Gastrocnemius medialis (tissue), 4 donors: ENCODE measurements around the gene HIPK2. TPM values are rescaled to one million over a fixed set of nuclear protein-coding genes. Genes with fewer than 3 reads are reported as not detected.

Source experiments
- ATAC-seq, 2 donors: fragments of 150-250 bp; one replicate each; pipeline ENCODE4 v1.9.1; 2016
- DNase-seq, 2 donors: peaks; one replicate each; pipeline ENCODE4 v3.0.0-alpha.2; 2019
- H3K27ac ChIP-seq, 4 donors: fragments of 200-600 bp; sonication (generic); 1 replicate in 1 of 4; 2 replicates in 3 of 4; pipeline ENCODE4 v1.5.1; 2016 to 2018; ENCODE audit warnings: mild to moderate bottlenecking in 2 of 4, moderate library complexity in 1 of 4
- H3K27me3 ChIP-seq, 3 donors: fragments of 200-600 bp; sonication (generic) in 2 of 3; 1 replicate in 1 of 3; 2 replicates in 2 of 3; pipeline versions ENCODE4 v1.5.1 to v1.6.0; 2016 to 2019; ENCODE audit warnings: mild to moderate bottlenecking in 1 of 3, moderate library complexity in 1 of 3
- H3K36me3 ChIP-seq, 2 donors: fragments of 200-600 bp; sonication (generic) in 1 of 2; one replicate each; pipeline ENCODE4 v1.5.1; 2017 to 2018
- H3K4me1 ChIP-seq, 2 donors: fragments of 200-600 bp; sonication (generic) in 1 of 2; one replicate each; pipeline ENCODE4 v1.5.1; 2016 to 2017; ENCODE audit warnings: mild to moderate bottlenecking in 2 of 2
- H3K4me3 ChIP-seq, 4 donors: fragments of 200-600 bp; sonication (generic) in 3 of 4; 1 replicate in 1 of 4; 2 replicates in 3 of 4; pipeline ENCODE4 v1.5.1; 2016 to 2019; ENCODE audit warnings: mild to moderate bottlenecking in 2 of 4
- H3K9me3 ChIP-seq, 3 donors: fragments of 200-600 bp; sonication (generic) in 2 of 3; 1 replicate in 1 of 3; 2 replicates in 2 of 3; pipeline ENCODE4 v1.5.1; 2016 to 2019
- POLR2A ChIP-seq, 2 donors: fragments of 450-650 bp; IDR thresholded peaks; one replicate each; pipeline ENCODE4 v1.6.1; 2017; ENCODE audit warnings: antibody characterized with exemption in 2 of 2, mild to moderate bottlenecking in 2 of 2, moderate library complexity in 2 of 2
- in situ Hi-C, 4 donors: fragments of 200-750 bp; cut with MboI; loops; one replicate each; pipeline versions ENCODE4 v1.15.0 to v1.8.0; 2017; ENCODE audit warnings: low sequenced_read_pairs in 4 of 4
- intact Hi-C: fragments of 100-400 bp; cut with DNase I; formaldehyde crosslinking; loops from one replicate; pipeline ENCODE4 v1.15.1; 2023; ENCODE audit warnings: low total_unique reads
- total RNA-seq, 4 donors: library from RNA; depleted of rRNA; stranded (reverse); fragments of >200 nt; gene quantifications; one replicate each; pipeline versions ENCODE4 v1.1.0 to v1.2.3, GENCODE V29; 2016
- TF ChIP-seq, protein P1 (sequence below), 5 experiments: fragments of 450-650 bp in 3 of 5; fragments of 200-600 bp in 2 of 5; sonication (generic) in 2 of 5; IDR thresholded peaks in 4 of 5; conservative IDR thresholded peaks in 1 of 5; 1 replicate in 4 of 5; 2 replicates in 1 of 5; pipeline ENCODE4 v1.5.1; 2016 to 2019; ENCODE audit warnings: antibody characterized with exemption in 5 of 5, mild to moderate bottlenecking in 3 of 5, moderate library complexity in 3 of 5

Gene HIPK2
- total RNA-seq, 4 donors from 2014 or later = 30.5 to 77.4 (median 58.9) TPM

DNA sequence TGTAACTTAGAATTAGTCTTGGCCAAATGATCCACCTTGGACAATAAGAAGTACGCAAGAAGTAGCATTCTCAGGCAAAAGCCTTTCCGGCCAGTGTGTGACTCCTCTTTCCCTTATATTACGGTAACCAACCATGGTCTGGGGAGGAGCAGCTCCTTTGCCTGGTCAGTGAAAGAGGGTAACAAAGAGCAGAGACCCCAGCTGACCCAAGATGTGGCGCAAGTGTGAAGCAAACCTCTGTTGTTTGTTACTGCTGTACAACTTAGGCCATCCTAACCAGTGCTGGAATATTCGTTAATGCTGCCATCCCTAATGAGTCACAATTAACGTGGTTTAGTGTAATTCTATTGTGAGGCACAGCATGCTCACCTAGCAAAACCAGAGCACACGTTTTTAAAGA lies 44.0 kb downstream of the HIPK2 start:
- no peaks in the 10 kb centered on the region for H3K36me3 ChIP-seq
- H3K9me3 ChIP-seq = no peaks in the 10 kb centered on the region
- in situ Hi-C loops = loop anchor here in 1 of 4 donors (25.0 kb wide), 1 partner anchor 496 kb away; the partner anchor contains the start of gene UBN2
- DNase-seq = no peak
- TF ChIP-seq POLR2A (IDR thresholded peaks at IDR 0.05) = no peak
- TF ChIP-seq, protein P1, sequence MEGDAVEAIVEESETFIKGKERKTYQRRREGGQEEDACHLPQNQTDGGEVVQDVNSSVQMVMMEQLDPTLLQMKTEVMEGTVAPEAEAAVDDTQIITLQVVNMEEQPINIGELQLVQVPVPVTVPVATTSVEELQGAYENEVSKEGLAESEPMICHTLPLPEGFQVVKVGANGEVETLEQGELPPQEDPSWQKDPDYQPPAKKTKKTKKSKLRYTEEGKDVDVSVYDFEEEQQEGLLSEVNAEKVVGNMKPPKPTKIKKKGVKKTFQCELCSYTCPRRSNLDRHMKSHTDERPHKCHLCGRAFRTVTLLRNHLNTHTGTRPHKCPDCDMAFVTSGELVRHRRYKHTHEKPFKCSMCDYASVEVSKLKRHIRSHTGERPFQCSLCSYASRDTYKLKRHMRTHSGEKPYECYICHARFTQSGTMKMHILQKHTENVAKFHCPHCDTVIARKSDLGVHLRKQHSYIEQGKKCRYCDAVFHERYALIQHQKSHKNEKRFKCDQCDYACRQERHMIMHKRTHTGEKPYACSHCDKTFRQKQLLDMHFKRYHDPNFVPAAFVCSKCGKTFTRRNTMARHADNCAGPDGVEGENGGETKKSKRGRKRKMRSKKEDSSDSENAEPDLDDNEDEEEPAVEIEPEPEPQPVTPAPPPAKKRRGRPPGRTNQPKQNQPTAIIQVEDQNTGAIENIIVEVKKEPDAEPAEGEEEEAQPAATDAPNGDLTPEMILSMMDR (IDR thresholded peaks at IDR 0.05 in 4 of 5, conservative IDR thresholded peaks at IDR 0.05 in 1 of 5) = no peak
- H3K27me3 ChIP-seq = no peaks in the 10 kb centered on the region
- H3K4me1 ChIP-seq = peaks cover 79 to 85% of the 10 kb centered on the region in 2 donors
- intact Hi-C loops = loop anchor here (5.0 kb wide), 2 partner anchors 41 to 86 kb away; no protein-coding TSS in a partner anchor
- no peak overlapping the region for H3K4me3 ChIP-seq
- no peak for ATAC-seq
- H3K27ac ChIP-seq = peak overlapping the region; percentile 91 to 93 (median 92)

DNA sequence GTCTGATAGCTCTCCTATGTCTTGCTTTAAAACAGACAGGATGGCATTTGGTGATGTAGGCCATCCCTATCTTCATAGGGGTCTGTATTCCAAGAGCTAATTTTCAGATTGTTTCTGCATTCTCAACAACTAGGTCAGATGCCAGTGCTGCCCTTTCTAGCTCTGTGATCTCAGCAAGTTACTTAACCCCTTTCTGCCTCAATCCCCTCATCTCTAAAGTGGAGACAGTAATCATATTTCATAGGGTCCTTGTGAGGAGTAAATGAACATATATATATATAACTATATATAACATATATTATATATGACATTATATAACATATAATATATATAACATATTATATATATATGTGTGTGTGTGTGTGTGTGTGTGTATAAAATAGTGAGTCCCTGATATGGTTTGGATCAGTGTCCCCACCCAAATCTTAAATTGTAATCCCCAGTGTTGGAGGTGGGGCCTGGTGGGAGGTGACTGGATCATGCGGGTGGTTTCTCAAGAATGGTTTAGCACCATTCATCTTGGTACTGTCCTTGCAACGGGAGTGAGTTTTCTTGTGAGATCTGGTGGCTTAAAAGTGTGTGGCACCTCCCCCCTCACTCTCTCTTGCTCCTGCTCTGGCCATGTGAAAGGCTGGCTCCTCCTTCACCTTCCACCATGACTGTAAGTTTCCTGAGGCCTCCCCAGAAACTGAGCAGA lies 45.2 kb downstream of the HIPK2 start:
- Histone ChIP-seq H3K4me1 (peaks cover 68 to 74% of the 10 kb centered on the region in 2 donors), H3K36me3 (no peaks in the 10 kb centered on the region), H3K27me3 (no peaks in the 10 kb centered on the region), H3K27ac (peak overlapping the region; percentile 91 to 93 (median 92)), H3K4me3 (peak overlapping the region in 2 of 4 donors; percentile 24 to 33), H3K9me3 (no peaks in the 10 kb centered on the region)
- peak in 1 of 2 donors; percentile 4 for TF ChIP-seq POLR2A (IDR thresholded peaks at IDR 0.05)
- TF ChIP-seq, protein P1 (IDR thresholded peaks at IDR 0.05 in 4 of 5, conservative IDR thresholded peaks at IDR 0.05 in 1 of 5) = no peak
- ATAC-seq = peak; percentile 29 to 47
- in situ Hi-C loops (loop anchor here in 1 of 4 donors (25.0 kb wide), 1 partner anchor 495 kb away; the partner anchor contains the start of gene UBN2), intact Hi-C loops (loop anchor here (5.0 kb wide), 2 partner anchors 40 to 85 kb away; no protein-coding TSS in a partner anchor)
- DNase-seq = no peak

DNA sequence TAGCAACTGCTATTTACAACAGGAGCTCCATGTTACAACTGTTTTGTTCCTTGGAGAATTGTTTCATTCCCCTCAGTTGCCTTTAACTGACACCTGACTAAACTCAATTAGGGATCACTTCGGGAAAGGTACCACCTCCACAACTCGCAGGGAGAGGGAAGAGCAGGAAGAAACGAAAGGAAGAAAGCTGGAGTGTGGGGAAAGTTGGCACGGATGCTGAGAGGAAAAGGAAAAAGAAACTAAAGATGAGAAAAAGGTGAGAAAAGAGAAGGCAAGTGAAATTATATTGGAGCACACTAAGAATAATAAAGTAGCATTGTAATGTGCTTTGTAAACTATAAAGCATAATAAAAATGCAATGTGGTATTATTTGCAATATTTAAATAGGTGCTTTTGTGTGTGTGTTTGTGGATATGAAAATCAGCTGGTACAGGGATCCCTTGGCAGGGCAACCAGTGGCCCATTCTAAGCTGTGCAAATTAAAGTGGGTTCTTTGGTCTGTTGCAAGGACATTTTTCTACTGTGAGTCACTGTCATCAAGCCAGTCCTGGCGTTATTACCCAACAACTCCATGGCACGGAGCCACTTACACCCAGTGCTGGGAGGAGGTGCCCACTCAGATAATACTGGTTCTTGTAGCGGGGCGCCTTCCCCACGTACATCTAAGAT lies 45.9 kb downstream of the HIPK2 start:
- ATAC-seq (peak; percentile 83 to 86), DNase-seq (peak; percentile 85 to 96)
- no peaks in the 10 kb centered on the region for H3K27me3 ChIP-seq
- in situ Hi-C loops = loop anchor here in 1 of 4 donors (25.0 kb wide), 1 partner anchor 495 kb away; the partner anchor contains the start of gene UBN2
- H3K27ac ChIP-seq = peak overlapping the region; percentile 91 to 93 (median 92)
- intact Hi-C loops = loop anchor here (5.0 kb wide), 2 partner anchors 40 to 85 kb away; no protein-coding TSS in a partner anchor
- H3K4me3 ChIP-seq = peak overlapping the region; percentile 20 to 33 (median 25)
- no peaks in the 10 kb centered on the region for H3K9me3 ChIP-seq
- TF ChIP-seq POLR2A (IDR thresholded peaks at IDR 0.05) = peak in 1 of 2 donors; percentile 56
- TF ChIP-seq, protein P1 (IDR thresholded peaks at IDR 0.05 in 4 of 5, conservative IDR thresholded peaks at IDR 0.05 in 1 of 5) = no peak
- no peaks in the 10 kb centered on the region for H3K36me3 ChIP-seq
- H3K4me1 ChIP-seq = peaks cover 67 to 73% of the 10 kb centered on the region in 2 donors

DNA sequence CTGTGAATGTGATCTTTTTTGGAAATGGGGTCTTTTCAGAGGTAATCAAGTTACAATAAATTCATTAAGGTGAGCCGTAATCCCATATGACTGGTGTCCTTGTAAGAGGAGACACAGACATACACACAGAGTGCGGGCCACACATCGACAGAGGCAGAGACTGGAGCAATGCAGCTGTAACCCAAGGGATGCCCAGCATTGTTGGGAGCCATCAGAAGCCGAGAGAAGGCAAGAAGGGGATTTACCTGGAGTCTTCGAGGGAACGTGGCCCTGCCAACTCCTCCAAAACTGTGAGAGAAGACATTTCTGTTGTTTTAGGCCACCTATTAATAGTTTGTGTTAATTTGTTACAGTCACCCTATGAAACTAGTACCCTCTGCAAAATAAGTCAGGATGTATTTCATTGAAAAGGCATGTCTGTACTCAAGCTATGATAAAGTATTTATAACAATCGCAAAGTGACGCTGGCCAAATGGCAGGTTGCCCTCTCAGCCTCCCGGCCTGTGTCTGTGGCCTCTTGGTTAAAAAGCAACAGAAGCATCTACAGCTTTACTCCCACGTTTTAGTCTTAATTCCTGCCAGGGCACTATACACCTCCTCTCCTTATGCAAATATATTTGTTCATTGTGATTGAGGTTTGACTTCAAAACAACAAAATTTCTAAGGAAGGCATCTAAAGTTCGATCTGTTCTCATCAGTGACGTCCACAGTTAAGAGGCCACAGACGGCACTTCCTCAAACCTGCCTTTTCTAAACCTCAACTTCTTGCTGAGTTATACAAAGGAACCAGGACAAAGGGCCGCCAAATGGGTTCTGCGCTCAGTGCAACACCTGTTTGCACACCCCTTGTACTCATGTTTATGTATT lies 46.8 kb downstream of the HIPK2 start:
- Histone ChIP-seq H3K9me3 (no peaks in the 10 kb centered on the region), H3K27ac (peak overlapping the region; percentile 91 to 93 (median 92)), H3K27me3 (no peaks in the 10 kb centered on the region), H3K4me1 (peaks cover 66 to 76% of the 10 kb centered on the region in 2 donors), H3K36me3 (no peaks in the 10 kb centered on the region), H3K4me3 (peak overlapping the region in 1 of 4 donors; percentile 26)
- in situ Hi-C loops = loop anchor here in 1 of 4 donors (25.0 kb wide), 1 partner anchor 494 kb away; the partner anchor contains the start of gene UBN2
- intact Hi-C loops = loop anchor here (5.0 kb wide), 2 partner anchors 39 to 84 kb away; no protein-coding TSS in a partner anchor
- DNase-seq (no peak), ATAC-seq (no peak)
- TF ChIP-seq, protein P1 (IDR thresholded peaks at IDR 0.05 in 4 of 5, conservative IDR thresholded peaks at IDR 0.05 in 1 of 5) = no peak
- TF ChIP-seq POLR2A (IDR thresholded peaks at IDR 0.05) = peak in 1 of 2 donors; percentile 55
